ENCODE measurements around the gene CAPN12.

Gene CAPN12

DNA sequence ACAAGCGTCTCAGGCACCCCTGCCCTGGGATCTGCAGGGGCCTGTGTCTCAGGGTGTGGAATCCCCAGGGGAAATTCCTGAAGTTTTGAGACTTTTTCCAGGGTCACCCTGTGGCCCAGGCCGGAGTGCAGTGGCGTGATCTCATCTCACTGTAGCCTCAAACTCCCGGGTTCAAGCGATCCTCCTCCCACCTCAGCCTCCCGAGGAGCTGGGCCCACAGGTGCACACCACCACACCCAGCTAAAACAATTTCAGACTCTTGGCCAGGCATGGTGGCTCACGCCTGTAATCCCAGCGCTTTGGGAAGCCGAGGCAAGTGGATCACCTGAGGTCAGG lies 4.0 kb downstream of the CAPN12 start:
- no peaks in the 10 kb centered on the region for H3K27me3 ChIP-seq (ENCODE audit: control insufficient read depth, insufficient read depth, low read length)
- no peak overlapping the region for H3K4me3 ChIP-seq (ENCODE audit: low read length)
- no peak overlapping the region for H3K9ac ChIP-seq (ENCODE audit: low read length)
- H3K36me3 ChIP-seq (ENCODE audit: control insufficient read depth, insufficient read depth, low read length): no peaks in the 10 kb centered on the region
- H3K27ac ChIP-seq (ENCODE audit: low read depth, low read length): no peak overlapping the region
- no peaks in the 10 kb centered on the region for H3K4me1 ChIP-seq (ENCODE audit: control insufficient read depth, insufficient read depth, low read length)

DNA sequence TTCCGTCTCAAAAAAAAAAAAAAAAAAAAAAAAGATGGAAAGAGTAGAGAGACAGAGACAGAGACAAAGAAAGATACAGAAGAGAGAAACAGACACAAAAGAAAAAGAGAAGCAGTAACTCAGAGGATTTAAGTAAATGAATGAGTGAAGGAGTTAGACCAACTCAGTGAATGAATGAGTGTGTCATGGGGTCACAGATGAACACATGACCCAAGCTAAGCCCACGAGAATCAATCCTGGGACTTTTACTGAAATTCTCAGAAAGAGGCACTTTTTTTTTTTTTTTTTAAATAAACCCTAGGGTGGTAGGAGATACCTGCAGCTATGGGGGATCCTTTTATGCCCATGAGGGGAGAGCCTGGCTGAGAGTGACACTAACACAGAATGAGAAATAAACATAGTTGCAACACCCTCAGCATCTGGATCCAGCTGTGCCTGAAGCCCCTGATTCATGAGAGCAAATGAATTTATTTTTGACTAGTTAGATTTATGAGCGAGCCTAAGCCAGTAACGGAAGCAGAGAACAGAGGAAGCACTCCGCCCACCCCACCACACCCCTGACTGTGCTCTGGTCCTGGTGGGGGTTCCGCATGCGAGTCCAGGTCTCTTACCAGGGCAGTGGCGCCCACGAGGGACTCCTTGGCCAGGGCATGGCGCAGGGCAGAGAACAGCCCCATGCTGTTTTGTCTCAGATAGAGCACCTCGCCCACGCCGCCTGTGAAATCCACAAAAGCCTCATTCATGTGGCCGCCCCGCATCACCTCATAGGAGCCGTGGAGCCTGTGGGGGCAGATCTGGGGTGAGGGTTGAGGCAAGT lies 4.6 kb downstream of the CAPN12 start:
- no peak overlapping the region for H3K27ac ChIP-seq (ENCODE audit: low read depth, low read length)
- H3K4me3 ChIP-seq (ENCODE audit: low read length): no peak overlapping the region
- no peaks in the 10 kb centered on the region for H3K27me3 ChIP-seq (ENCODE audit: control insufficient read depth, insufficient read depth, low read length)
- H3K4me1 ChIP-seq (ENCODE audit: control insufficient read depth, insufficient read depth, low read length): no peaks in the 10 kb centered on the region
- H3K9ac ChIP-seq (ENCODE audit: low read length): no peak overlapping the region
- H3K36me3 ChIP-seq (ENCODE audit: control insufficient read depth, insufficient read depth, low read length): no peaks in the 10 kb centered on the region

DNA sequence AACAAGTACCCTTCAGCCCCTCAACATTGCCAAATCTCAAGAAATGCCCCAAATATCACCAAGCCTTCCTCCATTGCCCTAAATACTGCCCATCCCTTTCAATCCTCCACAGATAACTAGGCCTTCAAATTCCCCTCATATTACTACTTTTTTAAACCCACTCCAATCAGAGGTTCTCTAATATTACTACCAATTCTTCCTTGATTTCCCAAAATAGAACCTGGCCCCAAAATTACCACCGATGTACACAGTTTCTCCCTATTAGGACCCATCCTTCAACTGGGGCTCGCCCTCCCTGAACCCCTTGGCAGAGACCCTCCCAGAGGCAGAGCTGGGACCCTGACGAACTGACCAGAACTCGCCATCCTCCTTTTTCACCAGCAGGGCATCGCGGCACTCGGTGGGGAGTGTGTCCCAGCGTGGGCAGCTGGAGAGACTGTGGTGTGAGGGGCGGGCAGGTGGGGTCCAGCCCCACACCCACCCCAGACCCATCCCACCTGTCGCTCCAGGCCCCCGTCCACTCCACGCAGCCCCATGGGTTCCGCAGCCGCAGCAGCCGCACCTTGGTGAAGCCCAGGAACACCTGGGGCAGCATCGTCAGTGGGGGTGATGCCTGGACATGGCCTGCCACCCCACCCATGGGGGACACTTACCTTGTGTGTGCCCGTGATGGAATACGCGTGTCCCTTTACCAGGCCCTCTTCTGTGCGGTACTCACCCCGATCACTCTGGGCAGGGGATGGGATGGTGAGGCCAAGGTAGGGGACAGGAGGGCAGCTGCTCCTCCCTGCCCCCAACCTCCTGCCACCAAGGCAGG lies 6.1 kb downstream of the CAPN12 start:
- Histone ChIP-seq H3K9ac (ENCODE audit: low read length) (no peak overlapping the region), H3K27ac (ENCODE audit: low read depth, low read length) (no peak overlapping the region), H3K4me3 (ENCODE audit: low read length) (no peak overlapping the region), H3K27me3 (ENCODE audit: control insufficient read depth, insufficient read depth, low read length) (no peaks in the 10 kb centered on the region), H3K36me3 (ENCODE audit: control insufficient read depth, insufficient read depth, low read length) (no peaks in the 10 kb centered on the region), H3K4me1 (ENCODE audit: control insufficient read depth, insufficient read depth, low read length) (no peaks in the 10 kb centered on the region)

DNA sequence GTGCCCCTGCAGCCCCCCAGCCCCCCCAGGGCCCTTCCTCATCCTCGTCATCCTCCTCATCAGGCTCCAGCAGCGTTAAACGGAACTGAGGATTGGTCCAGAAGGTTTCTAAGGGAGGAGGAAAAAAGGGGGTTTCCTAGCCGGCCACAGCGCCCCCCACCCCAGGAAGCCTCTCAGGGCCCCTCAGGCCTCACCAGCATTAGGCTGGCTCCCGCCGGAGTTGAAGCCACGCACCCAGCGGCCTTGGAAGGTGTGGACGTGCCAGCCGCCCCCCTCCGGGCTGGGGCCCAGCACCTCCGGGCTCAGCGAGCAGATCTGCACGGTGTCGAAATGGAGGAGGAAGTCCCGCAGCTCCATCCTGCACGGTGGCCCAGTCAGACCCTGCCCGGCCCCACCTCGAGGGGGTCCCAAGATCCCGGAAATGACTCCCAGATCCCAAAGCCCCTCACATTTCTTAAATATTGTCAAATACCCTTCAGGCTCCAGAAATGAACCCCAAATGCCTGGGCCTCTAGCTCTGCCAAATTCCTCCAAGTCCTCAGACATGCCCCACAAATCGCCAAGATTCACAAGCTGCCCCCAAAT lies 6.9 kb downstream of the CAPN12 start:
- Histone ChIP-seq H3K27me3 (ENCODE audit: control insufficient read depth, insufficient read depth, low read length) (no peaks in the 10 kb centered on the region), H3K9ac (ENCODE audit: low read length) (no peak overlapping the region), H3K36me3 (ENCODE audit: control insufficient read depth, insufficient read depth, low read length) (no peaks in the 10 kb centered on the region), H3K4me1 (ENCODE audit: control insufficient read depth, insufficient read depth, low read length) (no peaks in the 10 kb centered on the region), H3K4me3 (ENCODE audit: low read length) (no peak overlapping the region), H3K27ac (ENCODE audit: low read depth, low read length) (no peak overlapping the region)

DNA sequence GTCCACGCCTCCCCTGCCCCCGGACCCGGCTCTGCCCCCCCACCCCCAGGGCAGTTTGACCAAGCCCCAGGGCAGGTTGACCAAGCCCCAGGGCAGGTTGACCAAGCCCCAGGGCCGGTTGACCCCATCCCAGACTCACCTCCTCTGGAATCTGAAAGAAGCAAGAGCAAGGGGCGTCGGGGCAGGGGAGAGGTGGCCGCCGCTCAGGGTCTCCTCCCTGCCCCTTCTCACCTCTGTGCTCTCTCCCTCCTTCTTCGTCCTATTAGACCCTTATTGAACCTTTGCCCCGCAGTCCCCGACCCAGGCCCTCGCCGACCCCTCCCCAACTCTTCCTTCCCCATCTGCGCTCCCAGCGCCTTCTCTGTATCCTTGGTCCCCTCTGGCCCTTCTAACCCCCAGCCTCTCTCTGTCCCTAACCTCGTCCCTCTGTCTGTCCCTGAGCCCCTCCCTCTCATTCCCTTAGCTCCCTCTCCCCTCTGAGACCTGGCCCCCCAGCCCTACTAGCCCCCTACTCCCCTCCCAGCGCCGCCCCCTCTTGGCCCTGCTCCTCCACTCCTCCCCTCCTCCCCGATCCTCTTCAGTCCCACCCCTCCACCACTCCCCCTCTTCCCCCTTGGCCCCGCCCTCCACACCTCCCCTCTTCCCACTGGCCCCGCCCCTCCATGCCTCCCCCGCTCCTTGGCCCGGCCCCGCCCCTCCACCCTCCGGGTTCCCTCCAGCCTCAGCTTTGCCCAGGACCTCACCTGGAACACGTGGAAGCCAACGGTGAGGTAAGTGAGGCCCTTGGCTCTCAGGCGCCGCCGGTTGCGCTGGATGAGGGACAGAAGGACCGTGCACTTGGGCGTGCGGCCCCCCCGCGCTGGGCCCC lies 7.6 kb downstream of the CAPN12 start:
- no peaks in the 10 kb centered on the region for H3K27me3 ChIP-seq (ENCODE audit: control insufficient read depth, insufficient read depth, low read length)
- no peak overlapping the region for H3K9ac ChIP-seq (ENCODE audit: low read length)
- no peaks in the 10 kb centered on the region for H3K36me3 ChIP-seq (ENCODE audit: control insufficient read depth, insufficient read depth, low read length)
- H3K4me1 ChIP-seq (ENCODE audit: control insufficient read depth, insufficient read depth, low read length): no peaks in the 10 kb centered on the region
- H3K27ac ChIP-seq (ENCODE audit: low read depth, low read length): no peak overlapping the region
- peak overlapping the region; percentile 52 for H3K4me3 ChIP-seq (ENCODE audit: low read length)

DNA sequence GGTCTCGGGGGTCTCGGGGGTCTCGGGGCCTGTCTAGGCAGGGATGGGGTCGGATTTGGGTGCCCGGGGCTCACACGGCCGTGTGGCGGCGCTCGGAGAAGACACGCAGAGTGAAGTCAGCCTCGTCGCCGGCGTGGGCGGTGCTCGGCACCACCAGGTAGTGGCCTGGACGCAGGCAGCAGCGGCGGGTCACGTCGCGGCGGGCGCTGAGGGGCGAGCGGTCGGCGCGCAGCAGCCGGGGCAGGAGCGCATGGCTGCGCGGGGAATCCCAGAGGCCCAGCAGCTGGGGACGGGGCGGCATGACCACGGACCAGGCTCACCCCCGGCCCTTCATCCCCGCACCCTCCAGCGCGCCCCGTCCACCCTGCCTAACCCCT lies 8.2 kb downstream of the CAPN12 start:
- Histone ChIP-seq H3K9ac (ENCODE audit: low read length) (no peak overlapping the region), H3K27ac (ENCODE audit: low read depth, low read length) (no peak overlapping the region), H3K27me3 (ENCODE audit: control insufficient read depth, insufficient read depth, low read length) (no peaks in the 10 kb centered on the region), H3K4me3 (ENCODE audit: low read length) (peak overlapping the region; percentile 52), H3K36me3 (ENCODE audit: control insufficient read depth, insufficient read depth, low read length) (peaks cover 5% of the 10 kb centered on the region), H3K4me1 (ENCODE audit: control insufficient read depth, insufficient read depth, low read length) (no peaks in the 10 kb centered on the region)

DNA sequence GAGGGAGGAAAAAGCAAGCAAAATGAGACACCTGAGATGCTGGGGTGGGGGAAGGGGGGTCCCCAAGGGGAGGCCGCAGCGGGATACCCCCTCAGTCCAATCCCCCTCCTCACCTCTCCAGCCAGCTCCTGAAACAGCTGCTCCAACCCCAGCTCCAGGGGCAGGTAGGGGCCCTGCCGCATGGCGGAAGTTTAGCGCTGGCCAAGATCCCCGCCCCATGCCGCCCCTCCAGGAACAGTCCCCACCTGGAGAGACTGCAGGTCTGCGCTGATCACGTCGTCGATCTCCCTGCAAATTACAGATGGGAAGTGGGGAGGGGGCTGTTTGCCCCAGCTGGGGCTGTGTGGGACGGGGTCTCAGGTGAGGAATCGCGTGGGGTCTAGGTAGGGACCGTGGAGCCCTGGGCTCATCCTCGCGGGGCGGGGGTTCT lies 9.0 kb downstream of the CAPN12 start:
- H3K36me3 ChIP-seq (ENCODE audit: control insufficient read depth, insufficient read depth, low read length): peaks cover 11% of the 10 kb centered on the region
- peak overlapping the region; percentile 55 for H3K27ac ChIP-seq (ENCODE audit: low read depth, low read length)
- H3K4me1 ChIP-seq (ENCODE audit: control insufficient read depth, insufficient read depth, low read length): no peaks in the 10 kb centered on the region
- no peaks in the 10 kb centered on the region for H3K27me3 ChIP-seq (ENCODE audit: control insufficient read depth, insufficient read depth, low read length)
- peak overlapping the region; percentile 48 for H3K4me3 ChIP-seq (ENCODE audit: low read length)
- no peak overlapping the region for H3K9ac ChIP-seq (ENCODE audit: low read length)

DNA sequence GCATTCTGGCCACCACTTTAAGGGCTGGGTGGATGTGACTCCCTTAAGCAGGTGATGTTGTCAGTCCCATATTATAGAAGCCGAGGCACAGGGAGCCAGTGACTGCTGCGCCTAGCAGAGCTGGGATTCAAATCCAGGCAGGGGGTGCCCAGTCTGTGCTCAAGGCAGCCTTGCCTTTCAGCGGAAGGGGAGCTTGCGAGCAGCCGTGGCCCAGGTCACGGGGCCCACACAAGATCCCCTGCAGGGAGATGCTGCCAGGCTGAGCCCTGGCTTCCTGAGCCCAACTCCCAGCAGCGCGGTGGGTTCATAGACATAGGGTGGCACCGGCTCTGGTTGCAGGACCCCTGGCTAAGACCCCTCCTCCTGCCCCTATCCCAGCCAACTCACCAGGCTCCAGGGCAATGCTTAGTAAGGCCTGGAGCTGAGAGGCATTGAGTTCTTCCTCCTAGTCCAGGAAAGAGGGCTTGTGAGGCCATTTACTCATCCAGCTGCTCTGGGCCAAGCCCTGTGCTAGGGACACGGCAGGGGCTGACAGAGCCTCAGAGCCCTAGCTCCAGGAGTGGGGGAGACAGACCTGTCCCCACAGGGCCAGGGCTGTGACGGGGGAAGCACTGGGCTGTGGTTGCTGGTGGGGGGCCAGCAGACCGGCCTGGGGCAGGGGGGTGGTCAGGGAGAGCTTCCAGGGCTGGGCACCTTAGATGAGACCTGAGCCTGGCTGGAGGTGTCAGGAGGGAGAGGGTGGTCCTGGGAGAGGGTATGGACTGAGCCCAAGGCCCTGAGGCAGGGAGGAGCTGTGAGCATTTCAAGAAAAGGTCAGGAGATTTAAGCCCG lies 9.6 kb downstream of the CAPN12 start:
- Histone ChIP-seq H3K4me1 (ENCODE audit: control insufficient read depth, insufficient read depth, low read length) (no peaks in the 10 kb centered on the region), H3K36me3 (ENCODE audit: control insufficient read depth, insufficient read depth, low read length) (peaks cover 11% of the 10 kb centered on the region), H3K27me3 (ENCODE audit: control insufficient read depth, insufficient read depth, low read length) (no peaks in the 10 kb centered on the region), H3K4me3 (ENCODE audit: low read length) (peak overlapping the region; percentile 48), H3K27ac (ENCODE audit: low read depth, low read length) (peak overlapping the region; percentile 55), H3K9ac (ENCODE audit: low read length) (peak overlapping the region; percentile 40)

DNA sequence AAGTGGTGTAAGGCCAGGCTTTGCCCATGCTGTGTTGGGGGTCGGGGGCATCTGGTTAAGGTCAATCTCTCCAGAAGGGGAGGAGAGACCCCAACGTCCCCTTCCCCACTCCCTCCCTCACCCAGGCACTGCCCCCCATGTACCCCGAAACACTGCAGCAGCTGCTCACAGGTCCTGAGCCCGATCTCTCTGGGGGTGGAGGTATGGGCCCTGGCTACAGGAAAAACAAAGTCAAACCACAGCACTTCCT lies 10.2 kb downstream of the CAPN12 start:
- Histone ChIP-seq H3K27me3 (ENCODE audit: control insufficient read depth, insufficient read depth, low read length) (no peaks in the 10 kb centered on the region), H3K4me1 (ENCODE audit: control insufficient read depth, insufficient read depth, low read length) (no peaks in the 10 kb centered on the region), H3K4me3 (ENCODE audit: low read length) (no peak overlapping the region), H3K9ac (ENCODE audit: low read length) (no peak overlapping the region), H3K27ac (ENCODE audit: low read depth, low read length) (peak overlapping the region; percentile 55), H3K36me3 (ENCODE audit: control insufficient read depth, insufficient read depth, low read length) (peaks cover 11% of the 10 kb centered on the region)

DNA sequence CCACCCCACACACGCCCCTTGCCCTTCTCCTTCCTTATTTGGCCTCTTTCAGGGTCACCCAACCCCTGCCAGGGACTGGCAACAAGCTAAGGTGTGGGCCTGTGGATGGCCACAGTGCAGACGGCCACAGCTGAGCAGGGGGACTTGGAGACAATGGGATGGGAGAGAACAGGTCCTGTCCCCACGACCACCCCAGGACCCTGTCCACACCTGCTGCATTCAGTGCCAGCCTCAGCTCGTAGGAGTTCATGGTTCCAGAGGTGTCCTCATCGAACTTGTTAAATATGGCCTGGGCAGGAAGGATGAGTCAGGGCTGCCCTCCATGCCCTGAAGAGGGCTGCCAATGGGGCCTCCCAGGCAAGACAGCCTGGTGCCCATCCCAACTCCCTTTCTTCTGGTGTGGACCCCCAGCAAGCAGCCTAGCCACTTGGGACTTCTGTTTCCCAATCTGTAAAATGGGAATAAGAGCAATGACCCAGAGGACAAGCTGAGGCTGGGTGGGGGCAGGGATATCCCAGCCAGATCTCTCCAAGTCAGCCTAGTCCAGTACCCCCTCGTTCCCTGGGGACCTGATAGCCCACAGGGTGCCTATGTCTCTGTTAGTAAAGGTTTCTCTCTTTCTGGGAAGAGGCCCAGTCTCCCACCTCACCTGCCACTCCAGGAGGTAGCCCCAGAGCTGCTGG lies 10.6 kb downstream of the CAPN12 start:
- no peak overlapping the region for H3K4me3 ChIP-seq (ENCODE audit: low read length)
- no peaks in the 10 kb centered on the region for H3K27me3 ChIP-seq (ENCODE audit: control insufficient read depth, insufficient read depth, low read length)
- H3K4me1 ChIP-seq (ENCODE audit: control insufficient read depth, insufficient read depth, low read length): no peaks in the 10 kb centered on the region
- no peak overlapping the region for H3K9ac ChIP-seq (ENCODE audit: low read length)
- H3K27ac ChIP-seq (ENCODE audit: low read depth, low read length): peak overlapping the region; percentile 55
- H3K36me3 ChIP-seq (ENCODE audit: control insufficient read depth, insufficient read depth, low read length): peaks cover 11% of the 10 kb centered on the region

DNA sequence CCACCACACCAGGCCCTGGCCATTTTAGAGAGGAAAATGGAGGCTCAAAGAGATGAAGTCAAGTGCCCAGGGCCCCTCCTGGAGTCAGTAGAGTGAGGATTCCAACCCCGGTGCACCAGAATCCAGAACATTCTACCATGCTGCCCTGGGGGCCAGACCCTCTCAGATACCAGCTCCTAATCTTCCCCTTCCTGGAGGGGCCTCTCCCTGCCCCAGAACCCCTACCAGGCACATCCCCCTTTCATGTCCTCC lies 11.1 kb downstream of the CAPN12 start:
- Histone ChIP-seq H3K4me3 (ENCODE audit: low read length) (no peak overlapping the region), H3K36me3 (ENCODE audit: control insufficient read depth, insufficient read depth, low read length) (peaks cover 11% of the 10 kb centered on the region), H3K9ac (ENCODE audit: low read length) (no peak overlapping the region), H3K4me1 (ENCODE audit: control insufficient read depth, insufficient read depth, low read length) (no peaks in the 10 kb centered on the region), H3K27ac (ENCODE audit: low read depth, low read length) (no peak overlapping the region), H3K27me3 (ENCODE audit: control insufficient read depth, insufficient read depth, low read length) (no peaks in the 10 kb centered on the region)
